ENCODE data around the gene PPM1D. TPM values are rescaled to one million over a fixed set of nuclear protein-coding genes. Genes with fewer than 3 reads are reported as not detected.

The PPM1D gene
- total and polyA plus RNA-seq, 2 of the 13 experiments (the other 11 are each of a cell fraction or from before 2014, with no cell fraction given), result 8.0 to 26.2 TPM

GRCh38 chr17:60677308-60678117, 77.5 kb downstream of the PPM1D start, which contains the start of gene BCAS3 (continued):
- TF ChIP-seq MYC (CRISPR knock-in tag; IDR thresholded peaks at IDR 0.05; ENCODE audit: borderline replicate concordance), result peak; percentile 88; the same call in 1 of the 2 replicates
- TF ChIP-seq MBD4 (IDR thresholded peaks at IDR 0.05; ENCODE audit: borderline replicate concordance, low read length), result no peak
- TF ChIP-seq RBM39 (IDR thresholded peaks at IDR 0.05; ENCODE audit: low read depth, low read length, poor library complexity, severe bottlenecking), result peak; percentile 93
- no peak for TF ChIP-seq JUND (CRISPR knock-in tag; IDR thresholded peaks at IDR 0.05)
- TF ChIP-seq ZNF724P (CRISPR knock-in tag; IDR thresholded peaks at IDR 0.05; ENCODE audit: borderline replicate concordance), result peak; percentile 73; the same call in 1 of the 2 replicates
- no peak for TF ChIP-seq ZNF292 (CRISPR knock-in tag; IDR thresholded peaks at IDR 0.05; ENCODE audit: borderline replicate concordance, low read depth)
- TF ChIP-seq IRF2 (CRISPR knock-in tag; IDR thresholded peaks at IDR 0.05), result peak; percentile 88
- TF ChIP-seq NFE2L1 (CRISPR knock-in tag; IDR thresholded peaks at IDR 0.05; ENCODE audit: borderline replicate concordance), result no peak
- TF ChIP-seq NR2C2 (CRISPR knock-in tag; IDR thresholded peaks at IDR 0.05; ENCODE audit: borderline replicate concordance), result peak; percentile 99
- TF ChIP-seq ZBTB46 (CRISPR knock-in tag; IDR thresholded peaks at IDR 0.05; ENCODE audit: borderline replicate concordance), result no peak; the same call in 1 of the 2 replicates
- peak; percentile 44; the same call in 1 of the 2 replicates for TF ChIP-seq ZNF205 (CRISPR knock-in tag; IDR thresholded peaks at IDR 0.05)
- TF ChIP-seq FOXC1 (CRISPR knock-in tag; IDR thresholded peaks at IDR 0.05; ENCODE audit: borderline replicate concordance), result peak; percentile 74
- TF ChIP-seq HMG20A (CRISPR knock-in tag; IDR thresholded peaks at IDR 0.05; ENCODE audit: borderline replicate concordance), result 0 out of 2 replicates have a peak, but pooled peaks have one; percentile 22
- TF ChIP-seq, protein P1, sequence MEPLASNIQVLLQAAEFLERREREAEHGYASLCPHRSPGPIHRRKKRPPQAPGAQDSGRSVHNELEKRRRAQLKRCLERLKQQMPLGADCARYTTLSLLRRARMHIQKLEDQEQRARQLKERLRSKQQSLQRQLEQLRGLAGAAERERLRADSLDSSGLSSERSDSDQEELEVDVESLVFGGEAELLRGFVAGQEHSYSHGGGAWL (CRISPR knock-in tag; IDR thresholded peaks at IDR 0.05), result peak; percentile 44
- TF ChIP-seq, protein P2, sequence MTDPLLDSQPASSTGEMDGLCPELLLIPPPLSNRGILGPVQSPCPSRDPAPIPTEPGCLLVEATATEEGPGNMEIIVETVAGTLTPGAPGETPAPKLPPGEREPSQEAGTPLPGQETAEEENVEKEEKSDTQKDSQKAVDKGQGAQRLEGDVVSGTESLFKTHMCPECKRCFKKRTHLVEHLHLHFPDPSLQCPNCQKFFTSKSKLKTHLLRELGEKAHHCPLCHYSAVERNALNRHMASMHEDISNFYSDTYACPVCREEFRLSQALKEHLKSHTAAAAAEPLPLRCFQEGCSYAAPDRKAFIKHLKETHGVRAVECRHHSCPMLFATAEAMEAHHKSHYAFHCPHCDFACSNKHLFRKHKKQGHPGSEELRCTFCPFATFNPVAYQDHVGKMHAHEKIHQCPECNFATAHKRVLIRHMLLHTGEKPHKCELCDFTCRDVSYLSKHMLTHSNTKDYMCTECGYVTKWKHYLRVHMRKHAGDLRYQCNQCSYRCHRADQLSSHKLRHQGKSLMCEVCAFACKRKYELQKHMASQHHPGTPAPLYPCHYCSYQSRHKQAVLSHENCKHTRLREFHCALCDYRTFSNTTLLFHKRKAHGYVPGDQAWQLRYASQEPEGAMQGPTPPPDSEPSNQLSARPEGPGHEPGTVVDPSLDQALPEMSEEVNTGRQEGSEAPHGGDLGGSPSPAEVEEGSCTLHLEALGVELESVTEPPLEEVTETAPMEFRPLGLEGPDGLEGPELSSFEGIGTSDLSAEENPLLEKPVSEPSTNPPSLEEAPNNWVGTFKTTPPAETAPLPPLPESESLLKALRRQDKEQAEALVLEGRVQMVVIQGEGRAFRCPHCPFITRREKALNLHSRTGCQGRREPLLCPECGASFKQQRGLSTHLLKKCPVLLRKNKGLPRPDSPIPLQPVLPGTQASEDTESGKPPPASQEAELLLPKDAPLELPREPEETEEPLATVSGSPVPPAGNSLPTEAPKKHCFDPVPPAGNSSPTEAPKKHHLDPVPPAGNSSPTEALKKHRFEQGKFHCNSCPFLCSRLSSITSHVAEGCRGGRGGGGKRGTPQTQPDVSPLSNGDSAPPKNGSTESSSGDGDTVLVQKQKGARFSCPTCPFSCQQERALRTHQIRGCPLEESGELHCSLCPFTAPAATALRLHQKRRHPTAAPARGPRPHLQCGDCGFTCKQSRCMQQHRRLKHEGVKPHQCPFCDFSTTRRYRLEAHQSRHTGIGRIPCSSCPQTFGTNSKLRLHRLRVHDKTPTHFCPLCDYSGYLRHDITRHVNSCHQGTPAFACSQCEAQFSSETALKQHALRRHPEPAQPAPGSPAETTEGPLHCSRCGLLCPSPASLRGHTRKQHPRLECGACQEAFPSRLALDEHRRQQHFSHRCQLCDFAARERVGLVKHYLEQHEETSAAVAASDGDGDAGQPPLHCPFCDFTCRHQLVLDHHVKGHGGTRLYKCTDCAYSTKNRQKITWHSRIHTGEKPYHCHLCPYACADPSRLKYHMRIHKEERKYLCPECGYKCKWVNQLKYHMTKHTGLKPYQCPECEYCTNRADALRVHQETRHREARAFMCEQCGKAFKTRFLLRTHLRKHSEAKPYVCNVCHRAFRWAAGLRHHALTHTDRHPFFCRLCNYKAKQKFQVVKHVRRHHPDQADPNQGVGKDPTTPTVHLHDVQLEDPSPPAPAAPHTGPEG (CRISPR knock-in tag; IDR thresholded peaks at IDR 0.05), result no peak; the same call in 1 of the 2 replicates
- no peak for TF ChIP-seq ZSCAN20 (CRISPR knock-in tag; IDR thresholded peaks at IDR 0.05; ENCODE audit: borderline replicate concordance)
- peak; percentile 89 for TF ChIP-seq HDAC2 (CRISPR knock-in tag; IDR thresholded peaks at IDR 0.05)
- TF ChIP-seq ELF1 (CRISPR knock-in tag; IDR thresholded peaks at IDR 0.05), result peak; percentile 77
- TF ChIP-seq, protein P3, sequence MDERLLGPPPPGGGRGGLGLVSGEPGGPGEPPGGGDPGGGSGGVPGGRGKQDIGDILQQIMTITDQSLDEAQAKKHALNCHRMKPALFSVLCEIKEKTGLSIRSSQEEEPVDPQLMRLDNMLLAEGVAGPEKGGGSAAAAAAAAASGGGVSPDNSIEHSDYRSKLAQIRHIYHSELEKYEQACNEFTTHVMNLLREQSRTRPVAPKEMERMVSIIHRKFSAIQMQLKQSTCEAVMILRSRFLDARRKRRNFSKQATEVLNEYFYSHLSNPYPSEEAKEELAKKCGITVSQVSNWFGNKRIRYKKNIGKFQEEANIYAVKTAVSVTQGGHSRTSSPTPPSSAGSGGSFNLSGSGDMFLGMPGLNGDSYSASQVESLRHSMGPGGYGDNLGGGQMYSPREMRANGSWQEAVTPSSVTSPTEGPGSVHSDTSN (CRISPR knock-in tag; IDR thresholded peaks at IDR 0.05), result peak; percentile 96
- no peak for TF ChIP-seq NR3C1 (CRISPR knock-in tag; IDR thresholded peaks at IDR 0.05)
- TF ChIP-seq RFXANK (CRISPR knock-in tag; IDR thresholded peaks at IDR 0.05), result no peak; the same call in none of the 2 replicates

All from HepG2 (cell line).